ENCODE data around the gene SPACA9.

SPACA9 gene

DNA sequence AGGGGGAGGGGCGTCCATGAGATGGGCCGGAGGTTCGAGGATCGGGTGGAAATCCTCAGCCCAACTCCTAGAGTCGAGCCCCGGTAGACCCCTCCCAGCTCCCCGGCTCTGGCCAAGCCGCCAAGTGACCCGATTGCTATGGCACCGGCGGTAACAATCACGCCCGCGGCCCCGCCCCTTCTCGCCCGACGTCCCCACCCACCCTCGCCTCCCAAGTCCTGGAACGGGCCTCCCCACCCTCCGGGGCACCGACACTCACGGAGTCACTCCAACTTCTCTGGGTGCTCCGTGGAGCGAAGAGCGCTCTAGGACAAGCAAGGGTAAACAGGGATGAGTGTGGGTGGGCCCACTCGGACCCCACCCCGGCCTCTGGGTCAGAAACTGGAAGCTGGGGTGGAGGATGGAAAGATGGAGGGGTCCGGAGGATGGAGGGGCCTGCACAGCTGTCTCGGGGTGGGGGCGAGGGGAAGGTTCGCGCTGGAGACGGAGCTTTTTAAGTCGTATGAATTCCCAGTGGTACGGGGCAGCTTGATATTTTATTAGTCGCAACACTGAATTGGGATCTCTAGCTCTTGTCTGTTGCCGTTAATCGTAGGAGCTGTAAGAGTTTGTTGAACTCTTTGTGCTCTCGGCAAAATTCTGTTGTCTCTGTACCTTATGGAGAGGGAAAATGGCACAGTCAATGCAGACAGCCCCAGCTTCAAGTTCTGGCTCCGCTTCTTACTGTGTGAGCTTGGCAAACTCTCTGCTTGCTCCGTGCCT is at the start of gene SPACA9:
Gene SPACA9 (plus strand): TSS at position 204 of the 762 bp plus-strand sequence. CDS start 5,050 bp downstream, outside the sequence.
- ATAC-seq (ENCODE audit: insufficient read depth, low read depth) (peak; percentile 47), DNase-seq (peak; percentile 45)
- H2AFZ ChIP-seq (ENCODE audit: low read depth, low read length): peak within 1 kb of the TSS; percentile 89
- TF ChIP-seq, protein P1, sequence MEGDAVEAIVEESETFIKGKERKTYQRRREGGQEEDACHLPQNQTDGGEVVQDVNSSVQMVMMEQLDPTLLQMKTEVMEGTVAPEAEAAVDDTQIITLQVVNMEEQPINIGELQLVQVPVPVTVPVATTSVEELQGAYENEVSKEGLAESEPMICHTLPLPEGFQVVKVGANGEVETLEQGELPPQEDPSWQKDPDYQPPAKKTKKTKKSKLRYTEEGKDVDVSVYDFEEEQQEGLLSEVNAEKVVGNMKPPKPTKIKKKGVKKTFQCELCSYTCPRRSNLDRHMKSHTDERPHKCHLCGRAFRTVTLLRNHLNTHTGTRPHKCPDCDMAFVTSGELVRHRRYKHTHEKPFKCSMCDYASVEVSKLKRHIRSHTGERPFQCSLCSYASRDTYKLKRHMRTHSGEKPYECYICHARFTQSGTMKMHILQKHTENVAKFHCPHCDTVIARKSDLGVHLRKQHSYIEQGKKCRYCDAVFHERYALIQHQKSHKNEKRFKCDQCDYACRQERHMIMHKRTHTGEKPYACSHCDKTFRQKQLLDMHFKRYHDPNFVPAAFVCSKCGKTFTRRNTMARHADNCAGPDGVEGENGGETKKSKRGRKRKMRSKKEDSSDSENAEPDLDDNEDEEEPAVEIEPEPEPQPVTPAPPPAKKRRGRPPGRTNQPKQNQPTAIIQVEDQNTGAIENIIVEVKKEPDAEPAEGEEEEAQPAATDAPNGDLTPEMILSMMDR (IDR thresholded peaks at IDR 0.05; ENCODE audit: borderline replicate concordance, extremely low read depth, low read length, poor library complexity, severe bottlenecking): no peak
- no peak for TF ChIP-seq EZH2 (IDR thresholded peaks at IDR 0.05; ENCODE audit: borderline replicate concordance, low read depth, low read length, severe bottlenecking)
- no peaks in the 10 kb centered on the region for H3K79me2 ChIP-seq (ENCODE audit: insufficient read depth, low read length)
- no peaks in the 10 kb centered on the region; the same call in 1 of the 2 replicates for H3K36me3 ChIP-seq (ENCODE audit: insufficient read depth, low read length)
- H3K9me3 ChIP-seq (ENCODE audit: insufficient read depth, low read length, severe bottlenecking): no peaks in the 10 kb centered on the region
- peaks cover 20% of the 10 kb centered on the region for H3K4me1 ChIP-seq (ENCODE audit: insufficient read depth, low read length)
- no peaks in the 10 kb centered on the region for H4K20me1 ChIP-seq (ENCODE audit: insufficient read depth, low read length)
- peak within 1 kb of the TSS; percentile 83 for H3K9ac ChIP-seq (ENCODE audit: low read depth, low read length)
- H3K4me3 ChIP-seq (ENCODE audit: low read depth in 1 of 2, low read length in 2 of 2): peak within 1 kb of the TSS; percentile 74 to 89
- H3K27me3 ChIP-seq (ENCODE audit: insufficient read depth, low read length, poor library complexity): no peaks in the 10 kb centered on the region
- H3K27ac ChIP-seq (ENCODE audit: low read length): peak within 1 kb of the TSS; percentile 68
- peak within 1 kb of the TSS; percentile 78 for H3K4me2 ChIP-seq (ENCODE audit: insufficient read depth, low read length)

DNA sequence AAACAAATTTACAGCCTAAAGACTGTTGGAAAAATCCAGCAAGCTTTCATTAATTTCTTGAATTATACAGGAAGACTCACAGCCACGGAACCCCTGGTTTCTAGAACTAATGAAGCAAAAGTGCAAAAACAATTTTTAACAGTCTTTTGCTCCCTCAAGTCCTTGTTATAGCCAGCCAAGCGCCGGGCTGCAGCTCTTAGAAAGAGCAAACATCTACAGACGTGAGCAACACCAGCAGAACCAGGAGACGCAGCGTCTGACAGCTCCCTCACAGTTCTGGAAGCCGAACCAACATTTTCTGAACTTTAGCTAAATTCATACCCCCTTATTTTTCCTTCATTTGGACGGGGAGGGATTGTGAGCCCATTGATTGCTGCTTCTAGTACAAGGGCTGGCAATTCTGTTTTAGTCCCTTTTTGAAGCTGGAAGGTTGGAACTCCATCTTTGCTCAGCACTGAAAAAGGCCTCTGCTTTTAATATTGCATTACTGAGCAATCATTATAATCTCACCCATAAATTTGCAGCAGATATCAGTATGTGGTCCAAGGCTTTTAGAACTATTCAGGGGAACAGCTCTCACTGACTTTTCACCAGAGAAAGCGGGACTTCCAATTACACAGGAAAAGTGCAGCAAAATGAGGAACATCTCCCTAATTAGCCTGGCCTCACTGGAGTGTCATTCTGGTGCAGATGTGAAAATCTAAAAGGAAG is 46.4 kb upstream of the SPACA9 start:
- TF ChIP-seq EZH2 (IDR thresholded peaks at IDR 0.05; ENCODE audit: borderline replicate concordance, low read depth, low read length, severe bottlenecking): no peak
- TF ChIP-seq, protein P1 (IDR thresholded peaks at IDR 0.05; ENCODE audit: borderline replicate concordance, extremely low read depth, low read length, poor library complexity, severe bottlenecking): no peak
- ATAC-seq (ENCODE audit: insufficient read depth, low read depth) (no peak), DNase-seq (no peak)
- Histone ChIP-seq H2AFZ (ENCODE audit: low read depth, low read length) (no peak overlapping the region), H3K4me1 (ENCODE audit: insufficient read depth, low read length) (no peaks in the 10 kb centered on the region), H3K79me2 (ENCODE audit: insufficient read depth, low read length) (no peaks in the 10 kb centered on the region), H3K36me3 (ENCODE audit: insufficient read depth, low read length) (no peaks in the 10 kb centered on the region), H3K9me3 (ENCODE audit: insufficient read depth, low read length, severe bottlenecking) (no peaks in the 10 kb centered on the region), H4K20me1 (ENCODE audit: insufficient read depth, low read length) (no peaks in the 10 kb centered on the region; the same call in 1 of the 2 replicates), H3K9ac (ENCODE audit: low read depth, low read length) (no peak overlapping the region), H3K4me3 (ENCODE audit: low read depth in 1 of 2, low read length in 2 of 2) (no peak overlapping the region), H3K27ac (ENCODE audit: low read length) (no peak overlapping the region), H3K4me2 (ENCODE audit: insufficient read depth, low read length) (no peak overlapping the region), H3K27me3 (ENCODE audit: insufficient read depth, low read length, poor library complexity) (no peaks in the 10 kb centered on the region)

DNA sequence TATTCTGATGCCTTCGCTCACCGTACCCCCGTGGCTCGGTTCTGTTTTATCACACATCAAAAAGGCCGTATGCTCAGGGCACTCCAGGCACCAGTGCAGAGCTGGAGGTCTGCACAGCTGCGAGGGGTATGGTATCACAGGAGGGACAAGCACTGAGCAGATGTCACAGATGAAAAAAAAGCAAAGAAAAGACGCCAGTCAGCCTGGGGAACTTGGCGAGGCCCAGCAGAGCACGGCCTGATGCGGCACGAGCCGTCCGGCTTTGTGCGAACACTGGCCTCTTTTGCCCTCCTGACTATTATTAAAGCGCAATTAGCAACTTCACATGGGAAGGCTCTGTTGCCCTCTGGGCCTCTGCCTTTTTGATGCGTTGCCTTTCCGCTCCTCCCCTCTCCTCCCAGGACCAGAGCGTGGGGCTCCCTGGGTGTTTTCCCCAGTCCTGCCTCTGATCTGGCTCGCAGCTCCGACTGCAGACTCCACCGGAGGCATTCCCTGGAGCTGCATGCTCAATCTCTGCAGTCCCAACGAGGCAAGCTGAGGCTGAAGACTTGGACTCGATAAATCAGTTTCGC is 45.1 kb upstream of the SPACA9 start:
- Histone ChIP-seq H3K4me2 (ENCODE audit: insufficient read depth, low read length) (no peak overlapping the region), H3K36me3 (ENCODE audit: insufficient read depth, low read length) (no peaks in the 10 kb centered on the region), H3K27ac (ENCODE audit: low read length) (no peak overlapping the region), H4K20me1 (ENCODE audit: insufficient read depth, low read length) (no peaks in the 10 kb centered on the region; the same call in 1 of the 2 replicates), H3K9ac (ENCODE audit: low read depth, low read length) (no peak overlapping the region), H3K27me3 (ENCODE audit: insufficient read depth, low read length, poor library complexity) (no peaks in the 10 kb centered on the region), H3K4me1 (ENCODE audit: insufficient read depth, low read length) (no peaks in the 10 kb centered on the region), H2AFZ (ENCODE audit: low read depth, low read length) (no peak overlapping the region), H3K9me3 (ENCODE audit: insufficient read depth, low read length, severe bottlenecking) (no peaks in the 10 kb centered on the region), H3K79me2 (ENCODE audit: insufficient read depth, low read length) (no peaks in the 10 kb centered on the region), H3K4me3 (ENCODE audit: low read depth in 1 of 2, low read length in 2 of 2) (no peak overlapping the region)
- no peak for DNase-seq
- TF ChIP-seq, protein P1 (IDR thresholded peaks at IDR 0.05; ENCODE audit: borderline replicate concordance, extremely low read depth, low read length, poor library complexity, severe bottlenecking): no peak
- TF ChIP-seq EZH2 (IDR thresholded peaks at IDR 0.05; ENCODE audit: borderline replicate concordance, low read depth, low read length, severe bottlenecking): no peak
- ATAC-seq (ENCODE audit: insufficient read depth, low read depth): no peak

All from DND-41 (cell line).